HK-2 (cell line): Measurements from ENCODE around the gene OR5H14.

ENCODE experiments used
- DNase-seq: peaks from one replicate; pipeline ENCODE4 v3.0.0-alpha.2; 2018; ENCODE audit not compliant: unreplicated experiment

OR5H14 gene

DNA sequence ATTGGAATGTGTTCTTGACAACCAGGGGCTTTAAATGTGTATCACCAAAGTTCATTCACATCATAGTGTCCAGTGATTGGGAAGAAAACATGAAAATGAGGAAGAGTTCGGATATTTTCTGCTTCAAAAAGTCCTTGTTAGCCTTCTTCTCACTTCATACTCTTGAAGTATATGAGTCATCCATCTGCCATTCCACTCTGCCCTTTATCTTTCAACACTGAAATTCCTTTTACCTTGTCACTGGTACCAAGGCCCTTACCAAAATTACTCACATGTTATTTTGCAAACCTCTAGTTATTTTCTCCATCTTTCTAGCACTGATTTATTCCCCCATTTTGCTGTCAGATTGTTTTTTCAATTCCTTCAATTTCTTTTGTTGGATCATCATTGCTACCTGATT, 51.7 kb downstream of the OR5H14 start:
- DNase-seq = no peak
